ENCODE data around the gene WAS.
"Not testable (repeated sequence)": the region's sequence is repeated elsewhere in the genome, so short reads cannot be mapped to it uniquely, and the experiment has no call there.

DNA sequence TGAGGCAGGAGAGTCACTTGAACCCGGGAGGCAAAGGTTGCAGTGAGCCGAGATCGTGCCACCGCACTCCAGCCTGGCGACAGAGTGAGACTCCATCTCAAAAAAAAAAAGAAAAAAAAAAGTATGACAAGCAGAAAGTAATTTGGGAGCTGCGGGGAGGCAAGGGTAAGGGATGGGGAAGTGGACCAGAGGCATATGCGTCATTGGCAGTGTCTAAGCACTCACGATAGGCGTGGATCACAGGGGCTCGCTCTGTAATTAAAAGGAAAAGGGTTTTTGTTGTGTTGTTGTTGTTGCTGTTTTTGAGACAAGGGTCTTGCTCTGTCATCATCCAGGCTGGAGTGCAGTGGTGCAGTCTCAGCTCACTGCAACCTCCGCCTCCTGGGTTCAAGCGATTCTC is 804 bp upstream of the WAS start:
- not testable (repeated sequence) for TF ChIP-seq POLR2A (IDR thresholded peaks at IDR 0.05)
- TF ChIP-seq, protein P1, sequence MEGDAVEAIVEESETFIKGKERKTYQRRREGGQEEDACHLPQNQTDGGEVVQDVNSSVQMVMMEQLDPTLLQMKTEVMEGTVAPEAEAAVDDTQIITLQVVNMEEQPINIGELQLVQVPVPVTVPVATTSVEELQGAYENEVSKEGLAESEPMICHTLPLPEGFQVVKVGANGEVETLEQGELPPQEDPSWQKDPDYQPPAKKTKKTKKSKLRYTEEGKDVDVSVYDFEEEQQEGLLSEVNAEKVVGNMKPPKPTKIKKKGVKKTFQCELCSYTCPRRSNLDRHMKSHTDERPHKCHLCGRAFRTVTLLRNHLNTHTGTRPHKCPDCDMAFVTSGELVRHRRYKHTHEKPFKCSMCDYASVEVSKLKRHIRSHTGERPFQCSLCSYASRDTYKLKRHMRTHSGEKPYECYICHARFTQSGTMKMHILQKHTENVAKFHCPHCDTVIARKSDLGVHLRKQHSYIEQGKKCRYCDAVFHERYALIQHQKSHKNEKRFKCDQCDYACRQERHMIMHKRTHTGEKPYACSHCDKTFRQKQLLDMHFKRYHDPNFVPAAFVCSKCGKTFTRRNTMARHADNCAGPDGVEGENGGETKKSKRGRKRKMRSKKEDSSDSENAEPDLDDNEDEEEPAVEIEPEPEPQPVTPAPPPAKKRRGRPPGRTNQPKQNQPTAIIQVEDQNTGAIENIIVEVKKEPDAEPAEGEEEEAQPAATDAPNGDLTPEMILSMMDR (IDR thresholded peaks at IDR 0.05), result not testable (repeated sequence)

Measured in body of pancreas (tissue), 4 donors.